Ovary (tissue), 3 donors: ENCODE data around the gene MT1G.

Source experiments
- CTCF ChIP-seq, 3 donors: fragments of 450-650 bp in 2 of 3; fragments of 200-600 bp in 1 of 3; IDR thresholded peaks; one replicate each; pipeline versions ENCODE4 v1.5.1 to v1.8.0; 2016 to 2022; ENCODE audit warnings: antibody characterized with exemption in 3 of 3, mild to moderate bottlenecking in 1 of 3
- EP300 ChIP-seq: sonication (generic); formaldehyde crosslinking; IDR thresholded peaks from one replicate; pipeline ENCODE4 v1.6.1; 2017; ENCODE audit warnings: antibody characterized with exemption
- POLR2A ChIP-seq: fragments of 450-650 bp; IDR thresholded peaks from one replicate; pipeline ENCODE4 v1.6.1; 2017; ENCODE audit warnings: antibody characterized with exemption, mild to moderate bottlenecking, moderate library complexity
- donor health status: DM: no; HTN: no; CAD: no.

- TF ChIP-seq CTCF (IDR thresholded peaks at IDR 0.05): no peak
- no peak for TF ChIP-seq EP300
- no peak for TF ChIP-seq POLR2A
Measured at GRCh38 chr16:56690420-56691122, 22.7 kb upstream of the MT1G start.
